Measurements from ENCODE around the gene ELMO1.

ELMO1 gene

DNA sequence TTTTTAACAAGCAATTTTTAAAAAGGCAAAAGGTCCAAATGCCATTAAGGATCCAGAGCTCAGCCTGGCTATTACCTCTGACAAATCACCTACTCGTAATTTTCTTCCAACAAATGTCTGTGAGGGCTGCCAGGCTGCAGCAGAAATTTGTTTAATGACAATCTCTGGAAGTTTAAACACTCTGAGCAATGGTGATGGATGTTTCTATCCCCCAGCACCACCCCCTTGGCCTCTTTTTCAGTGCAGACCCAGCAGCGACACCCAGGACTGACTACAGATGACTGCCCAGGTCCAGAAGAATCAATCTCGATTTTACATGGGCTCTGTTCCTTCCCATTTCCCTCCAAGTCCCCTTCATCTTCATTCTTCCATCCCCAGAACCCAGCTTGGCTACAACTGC lies 523.0 kb downstream of the ELMO1 start:
- CTCF ChIA-PET, result no interaction called here
- DNase-seq (ENCODE audit: low spot score), result no peak
- H3K27ac ChIP-seq, result no peak overlapping the region

DNA sequence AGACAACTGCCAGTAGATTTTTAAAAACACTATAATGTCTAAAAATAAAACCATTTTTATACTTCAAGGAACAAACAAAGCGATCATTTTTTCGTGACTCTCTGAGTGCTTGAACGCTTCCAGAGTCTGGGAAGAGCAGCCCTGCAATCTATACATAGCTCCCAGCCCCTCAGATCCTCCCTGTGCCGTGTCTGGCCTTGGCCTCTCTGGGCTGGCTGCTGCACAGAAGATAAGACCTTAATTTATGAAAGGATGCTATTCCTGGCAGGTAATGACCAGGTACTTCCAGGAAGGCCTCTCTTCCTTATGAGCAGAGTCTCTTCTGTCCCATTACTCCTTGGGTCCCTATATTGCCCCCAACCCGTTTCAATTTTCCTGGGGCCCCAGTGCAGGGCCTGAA lies 523.5 kb downstream of the ELMO1 start:
- H3K27ac ChIP-seq, result no peak overlapping the region
- CTCF ChIA-PET, result no interaction called here
- POLR2A ChIA-PET (ENCODE audit: low non-redundant PET), result no interaction called here
- DNase-seq (ENCODE audit: low spot score), result no peak
- TF ChIP-seq, protein P1, sequence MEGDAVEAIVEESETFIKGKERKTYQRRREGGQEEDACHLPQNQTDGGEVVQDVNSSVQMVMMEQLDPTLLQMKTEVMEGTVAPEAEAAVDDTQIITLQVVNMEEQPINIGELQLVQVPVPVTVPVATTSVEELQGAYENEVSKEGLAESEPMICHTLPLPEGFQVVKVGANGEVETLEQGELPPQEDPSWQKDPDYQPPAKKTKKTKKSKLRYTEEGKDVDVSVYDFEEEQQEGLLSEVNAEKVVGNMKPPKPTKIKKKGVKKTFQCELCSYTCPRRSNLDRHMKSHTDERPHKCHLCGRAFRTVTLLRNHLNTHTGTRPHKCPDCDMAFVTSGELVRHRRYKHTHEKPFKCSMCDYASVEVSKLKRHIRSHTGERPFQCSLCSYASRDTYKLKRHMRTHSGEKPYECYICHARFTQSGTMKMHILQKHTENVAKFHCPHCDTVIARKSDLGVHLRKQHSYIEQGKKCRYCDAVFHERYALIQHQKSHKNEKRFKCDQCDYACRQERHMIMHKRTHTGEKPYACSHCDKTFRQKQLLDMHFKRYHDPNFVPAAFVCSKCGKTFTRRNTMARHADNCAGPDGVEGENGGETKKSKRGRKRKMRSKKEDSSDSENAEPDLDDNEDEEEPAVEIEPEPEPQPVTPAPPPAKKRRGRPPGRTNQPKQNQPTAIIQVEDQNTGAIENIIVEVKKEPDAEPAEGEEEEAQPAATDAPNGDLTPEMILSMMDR (conservative IDR thresholded peaks at IDR 0.05; ENCODE audit: low read depth), result no peak

More for the DNA sequence above, 523.0 kb downstream of the ELMO1 start:
- TF ChIP-seq, protein P1 (conservative IDR thresholded peaks at IDR 0.05; ENCODE audit: low read depth), result no peak
- POLR2A ChIA-PET (ENCODE audit: low non-redundant PET), result no interaction called here

DNA sequence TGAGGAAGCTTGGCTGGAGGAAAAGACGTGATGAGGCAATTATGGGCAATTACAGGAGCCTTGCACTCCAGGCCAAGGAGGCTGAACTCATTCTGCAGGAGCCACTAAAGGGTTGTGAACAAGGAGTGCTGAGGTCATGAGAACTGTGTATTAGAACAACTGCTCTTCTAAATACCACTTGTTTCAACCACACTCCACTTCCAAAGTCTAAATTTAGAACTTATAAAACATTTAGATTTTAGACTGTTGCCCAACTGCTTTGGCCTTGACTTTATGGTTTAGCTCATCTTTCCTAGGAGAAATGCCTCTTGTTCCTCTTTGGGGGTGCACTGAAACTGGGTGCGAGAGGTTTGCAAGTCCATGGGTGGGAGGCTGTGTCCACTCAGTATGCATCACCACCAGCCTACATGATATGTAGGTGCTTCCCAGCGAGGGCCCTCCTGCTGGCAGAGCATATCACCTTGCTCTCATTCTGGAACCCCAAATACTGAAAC lies 524.7 kb downstream of the ELMO1 start:
- ChIA-PET CTCF (no interaction called here), POLR2A (ENCODE audit: low non-redundant PET) (no interaction called here)
- TF ChIP-seq, protein P1 (conservative IDR thresholded peaks at IDR 0.05; ENCODE audit: low read depth), result no peak
- H3K27ac ChIP-seq, result no peak overlapping the region
- no peak for DNase-seq (ENCODE audit: low spot score)

DNA sequence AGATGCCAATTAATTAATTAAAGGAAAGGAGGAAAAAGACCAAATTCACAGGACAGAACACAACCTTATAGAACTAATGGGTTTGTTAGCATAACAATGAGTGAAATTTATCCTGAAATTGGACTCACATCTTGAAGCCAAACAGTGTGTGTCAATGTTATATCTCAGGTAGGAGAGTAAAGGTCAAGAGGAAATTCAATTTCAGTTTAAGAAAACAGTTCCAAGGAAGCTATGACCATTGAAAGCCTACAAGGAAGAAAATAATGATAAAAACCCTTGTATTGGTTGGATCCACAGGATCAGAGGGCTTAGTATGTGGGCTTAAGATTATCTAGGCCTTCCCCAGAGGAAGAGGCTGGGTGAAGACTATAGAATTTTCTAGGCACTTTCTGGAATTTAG lies 525.5 kb downstream of the ELMO1 start:
- ChIA-PET POLR2A (ENCODE audit: low non-redundant PET) (no interaction called here), CTCF (no interaction called here)
- no peak for DNase-seq (ENCODE audit: low spot score)
- TF ChIP-seq, protein P1 (conservative IDR thresholded peaks at IDR 0.05; ENCODE audit: low read depth), result no peak
- no peak overlapping the region for H3K27ac ChIP-seq

DNA sequence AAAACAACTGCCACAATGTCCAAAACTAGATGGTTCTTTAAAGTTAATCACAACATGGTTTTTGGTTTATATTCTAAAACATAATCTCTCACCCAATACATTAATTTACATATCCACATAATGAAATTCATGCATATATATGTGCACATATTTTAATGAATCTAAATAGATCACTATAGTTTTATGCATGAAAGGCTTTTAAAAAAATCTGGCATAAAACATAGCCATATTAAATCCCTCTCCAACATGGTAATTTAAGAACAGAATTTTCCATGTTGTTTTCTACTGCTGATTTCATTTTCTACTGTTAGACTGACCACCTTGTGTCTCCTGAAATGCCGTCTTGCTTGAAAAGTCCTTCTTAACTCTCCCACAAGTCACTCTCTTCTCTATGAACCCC lies 528.2 kb downstream of the ELMO1 start:
- no peak overlapping the region for H3K27ac ChIP-seq
- POLR2A ChIA-PET (ENCODE audit: low non-redundant PET), result no interaction called here
- no peak for DNase-seq (ENCODE audit: low spot score)
- TF ChIP-seq, protein P1 (conservative IDR thresholded peaks at IDR 0.05; ENCODE audit: low read depth), result no peak
- CTCF ChIA-PET, result interaction anchor here (0.7 kb wide), 1 partner anchor 39 kb away, joined by 3 read pairs; no protein-coding TSS in a partner anchor

DNA sequence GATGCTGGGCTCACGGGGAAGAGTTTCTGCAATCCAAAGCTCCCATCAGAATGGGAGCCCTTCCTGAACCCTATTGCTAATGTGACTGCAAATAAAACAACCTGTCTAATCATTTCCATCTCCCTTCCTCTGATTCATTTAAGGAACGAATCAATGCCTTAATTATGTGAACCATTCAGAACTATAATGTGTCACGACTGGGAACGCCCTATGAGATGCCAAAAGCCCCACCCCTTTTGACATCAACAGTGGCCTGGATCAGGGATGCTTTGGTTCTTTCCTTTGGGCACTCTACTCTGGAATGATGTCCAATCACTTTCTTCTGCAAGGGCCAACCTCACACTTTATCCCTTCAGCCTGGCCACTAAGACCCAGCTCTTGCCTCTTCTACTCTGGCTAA lies 528.9 kb downstream of the ELMO1 start:
- ChIA-PET CTCF (interaction anchor here (0.7 kb wide), 1 partner anchor 39 kb away, joined by 3 read pairs; no protein-coding TSS in a partner anchor), POLR2A (ENCODE audit: low non-redundant PET) (no interaction called here)
- H3K27ac ChIP-seq, result no peak overlapping the region
- TF ChIP-seq, protein P1 (conservative IDR thresholded peaks at IDR 0.05; ENCODE audit: low read depth), result no peak
- DNase-seq (ENCODE audit: low spot score), result no peak

DNA sequence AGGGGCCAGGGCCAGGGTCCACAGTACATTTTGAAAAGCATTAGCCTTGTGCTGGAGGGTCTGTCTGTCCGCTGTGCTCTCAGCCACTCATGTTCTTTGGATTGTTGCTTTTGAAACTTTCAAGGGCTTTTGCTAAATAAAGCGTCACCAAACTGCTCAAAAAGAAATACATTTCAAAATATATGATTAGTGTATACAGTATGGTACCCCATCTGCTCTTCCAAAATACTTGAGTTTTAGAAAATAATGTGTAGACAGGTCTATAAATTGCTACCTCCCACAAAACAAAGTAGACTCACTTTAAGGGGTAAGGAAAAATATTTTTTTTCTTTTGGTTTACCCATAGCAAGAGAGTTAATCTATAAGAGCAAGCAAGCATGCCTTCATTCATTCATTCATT lies 530.1 kb downstream of the ELMO1 start:
- ChIA-PET CTCF (no interaction called here), POLR2A (ENCODE audit: low non-redundant PET) (no interaction called here)
- no peak overlapping the region for H3K27ac ChIP-seq
- TF ChIP-seq, protein P1 (conservative IDR thresholded peaks at IDR 0.05; ENCODE audit: low read depth), result no peak
- no peak for DNase-seq (ENCODE audit: low spot score)
